HG03342 (cell line): ENCODE measurements around the gene KCNMB1.
A peak's percentile ranks its signal among the peaks of the same experiment; 100 is the strongest.

Experiments used
- ATAC-seq: cut with Tn5 transposase; IDR thresholded peaks from one replicate; pipeline ENCODE4 v1.9.1; 2021; ENCODE audit warnings: mild to moderate bottlenecking, moderate library complexity; ENCODE audit not compliant: unreplicated experiment

Gene KCNMB1, protein sequence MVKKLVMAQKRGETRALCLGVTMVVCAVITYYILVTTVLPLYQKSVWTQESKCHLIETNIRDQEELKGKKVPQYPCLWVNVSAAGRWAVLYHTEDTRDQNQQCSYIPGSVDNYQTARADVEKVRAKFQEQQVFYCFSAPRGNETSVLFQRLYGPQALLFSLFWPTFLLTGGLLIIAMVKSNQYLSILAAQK

DNA sequence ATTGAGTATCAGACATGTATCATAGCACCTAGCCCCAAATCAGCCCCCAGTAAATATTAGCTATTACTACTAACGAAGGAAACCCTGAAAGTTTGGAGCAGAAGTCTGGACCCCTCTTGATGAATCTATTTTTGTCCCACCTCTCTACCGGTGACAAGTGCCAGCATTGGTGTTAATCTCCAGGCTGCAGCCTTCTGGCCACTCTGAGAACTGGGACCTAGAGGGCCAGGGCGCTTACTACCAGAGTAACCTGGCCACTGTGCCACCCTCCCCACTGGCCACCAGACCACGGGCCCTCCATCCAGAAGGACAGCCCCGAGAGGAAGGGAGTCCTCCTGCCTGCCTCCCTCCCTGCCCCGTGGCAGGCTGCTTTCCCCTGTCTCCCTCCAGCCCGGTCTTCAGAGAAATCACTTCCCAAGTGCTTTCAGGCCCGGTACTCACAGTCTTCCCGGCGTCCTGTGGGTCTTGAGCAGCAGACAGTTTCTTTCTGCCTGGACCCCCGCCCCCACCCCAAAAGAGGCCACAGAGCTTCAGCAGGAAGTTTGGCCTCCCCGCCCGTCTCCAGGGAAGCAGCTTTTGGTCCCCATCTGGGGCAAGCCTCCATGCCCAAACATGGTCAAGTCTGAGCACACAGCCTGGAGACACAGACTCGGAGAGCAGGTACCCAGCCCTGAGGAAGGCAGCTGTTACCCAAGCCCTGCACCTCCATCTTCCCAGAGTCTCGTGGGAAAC, at the start of gene KCNMB1:
Gene KCNMB1, minus strand, starts transcription at position 550 of the 732 bp plus-strand sequence. CDS start 3,920 bp downstream, outside the sequence.
- no peak for ATAC-seq

DNA sequence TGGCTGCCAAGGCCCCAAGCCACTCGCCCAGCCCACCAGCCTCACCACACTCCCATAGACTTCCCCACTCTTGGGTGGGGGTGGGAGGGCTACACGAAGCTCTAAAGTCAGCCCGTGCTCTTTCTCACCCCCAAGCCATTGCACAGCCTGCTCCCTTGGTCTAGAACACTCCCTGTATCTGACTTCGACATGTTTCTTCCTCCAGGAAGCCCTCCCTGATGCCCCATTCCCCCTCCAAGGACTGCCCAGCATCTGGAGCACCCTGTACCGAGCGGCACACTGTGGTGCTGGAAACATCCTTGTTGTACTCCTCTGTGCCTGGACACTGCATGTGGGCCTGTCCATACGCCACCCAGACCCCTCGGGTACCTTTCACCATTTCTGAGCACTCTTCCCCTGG, 49.4 kb upstream of the KCNMB1 start:
- no peak for ATAC-seq

DNA sequence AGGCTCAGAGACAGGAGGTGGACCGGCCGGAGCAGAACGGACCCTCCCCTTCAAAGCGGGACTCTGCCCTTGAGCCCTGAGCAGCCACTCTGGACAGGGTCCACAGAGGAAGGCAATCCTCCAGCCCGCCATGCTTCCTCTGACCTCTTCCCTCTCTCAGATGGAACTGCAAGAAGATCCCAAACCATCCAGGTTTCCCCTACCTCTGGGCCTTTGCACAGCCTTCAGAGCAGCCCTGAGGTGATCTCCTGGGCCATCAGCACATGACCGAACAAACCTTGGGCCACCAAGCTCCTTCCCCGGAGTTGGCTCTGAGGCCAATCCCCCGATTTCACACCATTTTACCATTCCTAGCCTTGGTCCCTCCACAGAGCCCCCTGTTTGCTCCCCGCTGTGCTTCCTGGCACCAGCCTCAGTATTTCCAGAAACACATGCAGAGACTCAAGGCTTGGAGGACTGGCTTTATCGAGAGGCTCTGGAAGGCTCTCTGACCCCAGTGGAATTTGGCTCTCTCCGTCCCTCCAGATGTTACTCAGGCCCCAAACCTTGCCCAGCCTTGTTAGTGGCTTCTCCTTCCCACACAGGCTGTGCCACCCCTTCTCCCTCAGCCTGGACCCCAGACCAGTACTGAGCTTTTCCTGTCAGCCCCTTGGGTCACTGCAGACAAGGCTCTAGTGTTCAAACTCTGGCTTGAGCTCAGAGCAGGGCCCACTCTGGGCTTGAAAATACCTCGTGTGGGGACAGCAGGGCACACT, 48.6 kb upstream of the KCNMB1 start:
- ATAC-seq = no peak

DNA sequence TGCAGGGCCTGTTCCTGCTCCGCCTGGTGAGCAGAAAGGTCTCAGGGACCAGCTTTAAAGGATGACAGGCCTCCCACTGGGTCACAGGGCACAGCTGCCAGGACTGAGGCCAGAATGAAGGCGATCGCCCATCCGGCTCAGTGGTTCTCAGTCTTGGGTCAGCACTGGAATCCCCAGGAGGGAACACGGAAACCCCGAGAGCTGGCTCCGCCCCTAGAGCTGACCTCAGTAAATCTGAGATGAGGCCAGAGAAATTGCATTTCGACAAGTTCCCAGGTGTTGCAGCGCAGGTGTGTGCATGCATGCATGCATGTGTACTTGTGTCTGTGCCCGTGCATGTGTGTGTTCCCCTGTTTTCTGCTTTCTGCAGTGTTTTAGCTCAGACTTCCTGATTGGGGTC, 47.2 kb upstream of the KCNMB1 start:
- no peak for ATAC-seq

DNA sequence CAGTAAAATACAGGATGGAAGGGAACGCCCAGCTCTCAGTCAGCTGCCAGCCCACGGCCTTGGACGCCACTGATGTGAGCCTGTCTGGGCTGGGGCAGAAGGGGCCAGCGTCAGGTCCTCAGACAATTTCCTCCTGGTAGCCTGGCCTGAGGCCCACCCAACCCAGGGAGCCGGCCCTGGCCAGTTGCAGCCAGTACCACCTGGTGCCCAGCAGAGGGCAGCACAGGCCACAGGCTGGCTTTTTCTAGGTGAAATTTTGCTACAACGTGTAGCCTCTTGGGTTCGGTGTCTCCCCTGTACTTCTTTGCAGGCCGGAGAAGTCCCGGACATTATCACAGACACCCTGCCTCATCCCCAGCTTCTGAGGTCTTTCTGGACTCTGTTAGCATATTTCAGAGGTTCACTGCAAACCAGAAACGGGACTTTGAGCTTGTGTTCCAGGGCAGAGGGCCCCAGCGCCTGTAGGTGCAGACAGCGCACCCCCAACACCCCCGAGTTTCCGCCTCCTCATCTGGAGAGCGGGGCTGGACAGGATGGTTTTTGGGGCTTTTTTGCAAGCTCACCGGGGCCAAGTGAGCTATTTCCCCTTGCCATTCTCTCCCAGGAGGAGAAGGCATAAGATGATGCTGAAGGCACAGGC, 45.9 kb upstream of the KCNMB1 start:
- peak; percentile 82 for ATAC-seq

DNA sequence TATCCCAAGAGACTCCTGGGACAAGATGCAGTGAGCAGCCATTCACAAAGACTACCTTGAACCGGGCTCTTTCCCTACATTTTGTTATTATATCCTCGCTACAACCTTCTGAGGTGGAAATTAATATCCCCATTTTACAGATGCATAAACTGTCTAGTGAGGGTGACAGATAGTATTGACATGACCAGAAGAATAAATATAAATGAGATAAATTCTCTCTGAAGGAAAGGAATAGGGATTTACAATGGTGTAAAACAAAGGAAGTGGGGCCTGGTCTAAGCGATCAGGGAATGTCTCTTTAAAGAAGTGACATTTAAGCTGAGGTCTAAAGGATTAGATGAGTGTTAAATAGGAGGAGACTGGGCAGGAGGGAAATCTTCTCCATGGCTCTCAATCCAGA, 43.5 kb upstream of the KCNMB1 start:
- no peak for ATAC-seq

DNA sequence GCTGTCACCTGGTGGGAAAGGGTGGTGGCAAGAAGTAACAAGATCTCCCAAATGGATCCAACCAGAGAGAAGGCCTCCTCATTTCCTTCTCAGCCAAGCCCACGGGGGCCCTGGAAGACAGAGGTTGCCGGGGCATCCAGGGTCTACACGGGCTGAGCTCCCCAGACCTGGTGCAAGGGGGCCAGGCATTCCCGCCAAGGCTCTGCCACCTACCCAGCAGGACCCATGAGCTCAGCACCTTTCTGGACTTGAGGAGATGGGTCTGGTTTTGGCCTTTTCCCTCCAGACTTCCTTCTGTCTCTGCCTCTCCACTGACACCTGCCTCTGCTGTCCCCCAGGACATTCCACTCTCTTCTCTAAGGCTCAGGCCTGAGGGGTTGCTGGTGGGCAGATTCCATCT, 42.4 kb upstream of the KCNMB1 start:
- ATAC-seq = no peak

DNA sequence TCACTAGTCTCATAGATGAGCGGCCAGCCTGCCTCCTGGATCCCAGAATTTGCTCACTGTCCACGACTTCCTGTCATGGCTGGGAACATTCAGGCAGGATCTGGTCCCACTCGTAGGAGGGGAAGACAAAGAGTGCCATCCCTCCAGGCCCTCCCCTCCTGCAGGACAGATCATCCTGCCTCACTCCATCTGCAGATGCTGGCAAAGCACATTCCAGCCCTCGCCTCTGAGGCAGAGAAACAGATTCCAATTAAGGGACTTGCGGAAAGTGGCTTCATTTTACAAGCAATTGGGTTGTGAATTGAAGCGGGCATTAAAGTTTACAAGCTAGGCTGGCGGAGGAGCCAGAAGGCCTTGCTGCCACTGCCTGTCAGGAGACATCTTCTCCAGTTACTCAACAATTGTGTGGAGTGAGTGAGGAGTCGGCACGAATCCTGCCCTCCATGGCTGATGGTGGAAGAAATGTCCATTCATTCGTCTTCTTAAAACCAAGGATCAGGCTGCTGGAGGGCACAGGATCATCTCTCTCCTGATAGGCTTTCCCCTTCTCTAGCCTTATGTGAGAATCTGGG, 41.8 kb upstream of the KCNMB1 start:
- ATAC-seq = no peak

DNA sequence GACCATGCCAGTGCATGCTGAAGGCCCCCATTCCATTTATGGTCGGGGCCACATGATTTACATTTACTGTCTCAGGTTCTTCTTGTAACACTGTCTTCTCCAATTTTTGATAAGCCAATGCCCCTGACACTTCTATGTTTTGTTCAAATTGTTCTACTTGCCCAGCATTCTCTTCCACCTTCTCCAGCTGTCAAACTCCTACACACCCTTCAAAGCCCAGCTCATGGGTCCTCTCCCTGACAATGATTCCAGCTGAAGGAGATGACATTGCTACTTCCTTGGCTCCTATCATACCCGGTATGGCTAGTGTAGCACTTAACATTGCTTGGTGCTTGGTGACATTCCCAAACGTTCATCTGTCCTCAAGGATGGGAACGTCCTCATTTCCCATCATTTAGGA, 41.1 kb upstream of the KCNMB1 start:
- ATAC-seq = no peak

DNA sequence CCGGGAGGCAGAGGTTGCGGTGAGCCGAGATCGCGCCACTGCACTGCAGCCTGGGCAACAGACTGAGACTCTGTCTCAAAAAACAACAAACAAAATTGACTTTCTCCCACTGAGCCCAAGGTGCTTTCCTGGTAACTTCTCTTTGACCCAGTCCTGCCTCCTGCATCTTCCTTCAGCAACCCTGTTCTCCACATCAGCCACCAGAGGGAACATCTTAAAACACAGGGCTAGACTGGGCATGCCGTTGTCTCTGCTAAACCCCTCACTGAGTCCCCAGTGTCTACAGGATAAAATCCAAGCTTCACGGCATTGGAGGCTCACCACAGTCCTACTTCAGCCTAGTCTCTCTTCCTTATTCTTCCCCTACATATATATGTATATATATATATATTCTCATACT, 39.8 kb upstream of the KCNMB1 start:
- no peak for ATAC-seq

DNA sequence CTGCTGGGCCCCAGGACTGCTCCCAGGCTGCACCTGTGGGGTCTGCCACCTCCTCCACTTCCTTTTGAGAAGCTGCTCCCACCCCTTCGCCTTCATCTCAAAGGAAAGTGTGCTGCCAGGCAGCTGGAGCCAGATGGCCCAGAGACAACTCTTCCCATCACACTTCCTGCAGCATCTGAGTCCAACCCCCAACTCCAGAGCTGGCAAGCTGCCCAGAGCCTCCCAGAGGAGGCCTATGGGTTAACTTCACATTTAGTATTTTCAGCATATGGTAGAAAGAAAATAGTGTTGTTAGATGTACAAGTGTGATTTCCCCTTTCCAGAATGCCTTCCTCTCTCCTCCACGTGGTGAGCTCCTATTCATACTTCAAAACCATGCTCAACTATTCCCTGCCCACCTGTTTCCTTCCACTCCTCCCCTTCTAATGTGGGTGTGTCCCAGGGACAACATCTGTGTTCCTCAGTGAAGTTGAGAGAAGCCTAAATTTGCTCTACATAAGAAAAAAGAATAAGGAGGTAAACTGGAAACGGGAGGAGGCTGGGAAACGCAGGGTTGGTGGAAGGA, 38.6 kb upstream of the KCNMB1 start:
- ATAC-seq = no peak

DNA sequence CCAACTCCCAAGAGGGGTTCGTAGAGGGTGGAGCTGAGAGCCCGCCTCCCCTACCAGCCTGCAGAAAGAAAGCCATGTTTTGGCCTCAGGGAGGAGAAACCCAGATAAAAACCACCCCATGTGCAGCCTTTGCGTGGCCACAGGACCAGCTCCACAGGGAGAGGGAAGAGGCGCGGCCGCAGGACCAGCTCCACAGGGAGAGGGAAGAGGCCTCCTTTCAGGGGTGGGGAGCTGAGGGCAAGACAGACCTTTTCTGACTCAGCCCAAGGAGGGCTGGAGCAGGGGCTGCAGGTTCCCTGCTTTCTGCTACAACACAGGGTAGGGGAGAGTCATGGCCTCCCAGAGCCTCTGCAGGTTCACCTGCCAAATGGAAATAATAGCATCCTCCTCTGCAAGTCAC, 37.6 kb upstream of the KCNMB1 start:
- ATAC-seq = no peak

DNA sequence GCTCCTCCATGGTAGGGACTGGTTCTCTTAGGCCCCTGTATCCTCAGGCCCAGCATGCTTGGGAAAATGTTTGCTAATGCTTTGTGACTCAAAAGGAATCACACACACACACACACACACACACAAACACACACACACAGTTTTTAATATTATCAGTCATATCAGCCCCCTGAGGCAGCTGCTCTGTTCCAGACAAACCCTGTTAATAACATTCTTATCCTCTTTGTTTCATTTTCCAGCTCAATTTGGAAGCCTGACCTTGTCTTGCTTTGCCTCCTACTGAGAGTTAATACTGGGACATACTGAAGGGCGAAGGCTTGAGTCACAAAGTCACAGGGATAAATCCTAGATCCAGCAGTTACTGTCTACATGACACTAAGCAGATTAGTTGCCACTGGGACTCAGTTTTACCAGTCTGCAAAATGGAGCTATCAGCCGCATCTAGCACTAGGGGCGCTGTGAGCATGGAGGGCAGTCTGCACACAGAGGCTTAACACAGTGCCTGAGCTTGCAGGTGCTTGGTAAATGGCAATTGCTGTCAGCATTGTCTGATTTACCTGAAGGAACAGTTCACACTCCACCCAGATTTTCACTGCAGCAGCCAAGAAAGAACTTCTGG, 37.1 kb upstream of the KCNMB1 start:
- ATAC-seq = no peak

DNA sequence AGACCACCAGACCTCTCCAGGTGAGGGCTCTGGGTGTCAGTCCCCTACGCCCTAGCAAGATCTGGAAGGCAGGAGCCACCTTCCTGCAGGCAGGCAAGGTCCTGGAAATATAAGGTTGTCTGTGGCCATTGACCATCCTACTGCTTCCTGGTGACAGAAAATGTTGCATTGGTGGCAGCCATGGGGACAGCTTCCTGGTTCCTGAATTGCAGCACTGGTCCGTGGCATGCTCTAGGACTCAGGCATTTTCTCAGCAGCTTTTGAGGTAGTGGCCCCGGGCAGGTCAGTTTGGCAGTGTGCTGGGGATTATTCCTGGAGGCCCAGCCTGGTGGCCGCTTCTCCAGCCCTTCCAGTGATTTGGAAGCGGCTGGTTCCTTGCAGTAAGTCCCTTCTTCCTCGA, 36.6 kb upstream of the KCNMB1 start:
- ATAC-seq = no peak

DNA sequence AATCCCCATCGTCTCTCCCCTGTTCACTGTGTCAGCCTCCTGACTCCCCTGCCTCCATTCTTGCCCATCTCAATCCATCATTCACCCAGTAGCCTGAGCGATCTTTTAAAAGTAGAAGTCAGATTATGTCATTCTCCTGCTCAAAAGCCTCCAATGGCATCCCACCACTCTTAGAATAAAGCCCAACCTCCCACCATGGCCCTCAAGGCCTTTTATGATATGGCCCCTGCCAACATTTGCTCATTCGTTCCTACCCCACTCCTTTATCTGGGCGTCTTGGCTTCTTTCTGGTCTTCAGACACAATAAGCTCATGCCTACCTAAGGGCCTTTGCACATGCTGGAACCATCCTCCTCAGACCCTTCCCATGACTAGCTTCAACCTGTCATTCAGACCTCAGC, 35.5 kb upstream of the KCNMB1 start:
- no peak for ATAC-seq

DNA sequence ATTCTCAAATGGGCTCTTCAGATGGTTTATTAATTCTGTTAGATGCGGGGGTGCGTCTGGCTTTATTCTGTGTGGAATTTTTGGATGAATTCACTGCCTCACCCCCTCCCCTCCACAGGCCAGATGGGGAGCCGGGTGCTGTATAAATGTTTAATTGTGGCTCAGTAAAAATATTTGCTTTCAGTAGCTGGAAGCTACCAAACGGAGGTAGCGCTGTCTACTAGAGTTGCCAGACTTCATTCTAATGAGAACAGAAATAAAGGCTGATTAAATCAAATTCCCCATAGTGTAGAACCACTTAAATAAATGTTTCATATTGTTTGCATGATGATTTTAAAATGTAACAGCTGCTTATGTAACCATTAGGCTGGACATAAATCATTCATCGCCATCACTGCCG, 34.5 kb upstream of the KCNMB1 start:
- ATAC-seq = no peak

DNA sequence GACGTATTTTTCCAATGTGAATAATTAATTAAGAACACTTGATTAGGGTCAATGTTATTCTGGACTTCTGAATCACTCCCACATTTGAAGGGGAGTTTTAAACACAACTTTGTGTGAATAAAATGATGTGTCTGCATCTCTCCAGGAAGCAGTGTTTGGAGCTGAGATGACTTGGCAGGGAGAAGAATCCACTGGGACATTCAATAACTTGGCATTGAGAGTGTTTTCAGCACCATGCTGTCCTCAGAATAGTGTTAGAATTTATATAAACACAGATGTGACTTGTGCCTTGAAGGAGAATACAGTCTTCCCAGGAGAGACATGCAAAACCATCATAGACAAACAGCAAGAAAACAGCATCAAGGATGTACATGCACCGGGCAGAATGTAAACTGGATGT, 32.7 kb upstream of the KCNMB1 start:
- no peak for ATAC-seq

DNA sequence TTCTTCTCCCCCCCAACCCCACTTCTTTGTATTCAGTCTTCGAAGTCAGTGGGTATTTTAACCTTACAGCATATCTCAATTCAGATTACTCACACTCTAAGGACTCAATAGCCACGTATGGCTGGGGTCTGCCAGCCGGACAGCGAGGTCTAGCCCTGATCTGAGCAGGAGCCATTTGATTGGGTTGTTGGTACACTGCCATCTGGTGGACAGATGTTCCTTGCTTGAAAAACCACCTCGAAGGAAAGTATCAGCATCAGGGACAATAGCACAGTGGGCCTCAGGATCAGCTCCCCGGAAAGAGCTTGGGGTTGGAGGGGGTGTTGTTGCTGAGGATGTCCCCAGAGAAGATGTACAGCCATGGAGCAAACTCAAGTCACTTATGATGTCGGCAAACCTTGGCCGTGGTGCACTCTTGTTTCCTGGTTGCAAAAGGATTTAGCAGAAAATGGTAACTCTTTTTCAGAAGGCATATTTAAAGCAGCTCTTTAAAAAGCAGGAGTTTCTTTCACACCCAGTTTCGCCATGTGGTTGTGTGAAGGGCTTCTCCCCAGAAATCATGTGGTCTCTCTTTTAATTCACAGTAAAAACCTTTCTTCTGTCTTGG, 31.7 kb upstream of the KCNMB1 start:
- peak; percentile 72 for ATAC-seq

DNA sequence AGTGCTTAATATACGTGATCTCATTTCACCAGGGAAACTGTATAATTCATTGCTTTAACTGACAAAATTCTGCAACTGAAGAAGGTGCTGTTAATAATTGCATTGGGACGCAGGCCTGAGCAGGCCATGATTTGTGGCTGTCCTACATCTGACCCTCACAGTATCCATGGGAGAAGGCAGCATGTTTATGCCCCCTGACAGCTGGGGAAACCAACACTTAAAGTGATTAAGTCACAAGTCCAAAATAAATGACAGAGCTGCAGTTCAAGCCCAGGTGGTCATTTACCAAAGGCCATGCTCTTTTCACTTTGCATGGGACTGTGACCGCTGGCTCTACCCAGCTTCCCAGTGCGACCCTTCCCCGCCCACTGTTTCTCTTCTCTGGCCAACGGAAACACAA, 30.5 kb upstream of the KCNMB1 start:
- ATAC-seq = no peak

DNA sequence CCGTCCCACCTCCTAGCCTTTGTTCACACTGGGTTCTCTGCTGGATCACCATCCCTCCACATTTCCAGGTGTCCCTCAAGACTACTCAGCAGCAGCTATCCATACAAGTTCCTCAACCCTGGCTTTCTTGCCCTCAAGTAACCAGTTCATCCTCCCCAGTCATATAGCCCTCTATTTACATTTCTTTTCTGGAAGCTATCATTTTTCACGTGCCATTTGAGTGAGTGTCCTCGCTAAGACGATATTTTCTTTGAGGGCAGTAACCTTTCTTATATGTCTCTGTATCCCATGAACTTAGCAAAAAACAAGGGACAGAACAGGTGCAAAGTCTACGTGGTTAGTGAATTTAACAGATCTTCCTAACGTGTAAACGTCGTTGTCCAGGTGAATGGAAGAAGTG, 29.6 kb upstream of the KCNMB1 start:
- ATAC-seq = no peak
